NCI-H82 (cell line): ENCODE measurements around the gene NEURL1.

Experiments used
- DNase-seq: peaks from one replicate; lab custom pipeline; 2025; lab: John Stamatoyannopoulos, UW

Gene NEURL1

GRCh38 chr10:103547391-103547946 lies 54.0 kb downstream of the NEURL1 start:
- peak; percentile 79 for DNase-seq

- no peak for DNase-seq
Measured at GRCh38 chr10:103548006-103548405, 54.5 kb downstream of the NEURL1 start.

GRCh38 chr10:103548581-103549348 lies 55.3 kb downstream of the NEURL1 start:
- DNase-seq, result no peak

GRCh38 chr10:103549349-103549685 lies 55.8 kb downstream of the NEURL1 start:
- DNase-seq, result no peak

DNA sequence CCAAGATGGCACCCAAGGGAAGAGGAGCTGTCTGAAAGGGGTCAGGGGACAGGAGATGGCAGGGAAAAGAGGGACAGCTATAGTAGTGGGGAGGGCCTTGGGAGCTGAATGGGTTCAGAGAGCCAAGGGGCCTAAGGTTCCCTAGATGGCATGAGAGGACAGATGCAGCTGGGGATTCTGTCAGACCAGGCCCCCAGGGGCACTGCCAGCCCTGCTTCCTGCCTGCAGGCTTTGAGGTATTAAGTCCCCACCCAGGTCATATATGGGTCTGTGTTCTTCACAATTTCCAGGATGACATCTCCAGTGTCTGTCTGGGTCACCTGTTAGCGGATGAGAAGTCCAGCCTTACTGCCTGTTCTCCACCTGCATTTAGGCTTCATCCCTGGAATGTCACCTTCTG lies 56.7 kb downstream of the NEURL1 start:
- DNase-seq, result no peak

GRCh38 chr10:103551619-103552602 lies 58.4 kb downstream of the NEURL1 start:
- DNase-seq, result no peak

DNA sequence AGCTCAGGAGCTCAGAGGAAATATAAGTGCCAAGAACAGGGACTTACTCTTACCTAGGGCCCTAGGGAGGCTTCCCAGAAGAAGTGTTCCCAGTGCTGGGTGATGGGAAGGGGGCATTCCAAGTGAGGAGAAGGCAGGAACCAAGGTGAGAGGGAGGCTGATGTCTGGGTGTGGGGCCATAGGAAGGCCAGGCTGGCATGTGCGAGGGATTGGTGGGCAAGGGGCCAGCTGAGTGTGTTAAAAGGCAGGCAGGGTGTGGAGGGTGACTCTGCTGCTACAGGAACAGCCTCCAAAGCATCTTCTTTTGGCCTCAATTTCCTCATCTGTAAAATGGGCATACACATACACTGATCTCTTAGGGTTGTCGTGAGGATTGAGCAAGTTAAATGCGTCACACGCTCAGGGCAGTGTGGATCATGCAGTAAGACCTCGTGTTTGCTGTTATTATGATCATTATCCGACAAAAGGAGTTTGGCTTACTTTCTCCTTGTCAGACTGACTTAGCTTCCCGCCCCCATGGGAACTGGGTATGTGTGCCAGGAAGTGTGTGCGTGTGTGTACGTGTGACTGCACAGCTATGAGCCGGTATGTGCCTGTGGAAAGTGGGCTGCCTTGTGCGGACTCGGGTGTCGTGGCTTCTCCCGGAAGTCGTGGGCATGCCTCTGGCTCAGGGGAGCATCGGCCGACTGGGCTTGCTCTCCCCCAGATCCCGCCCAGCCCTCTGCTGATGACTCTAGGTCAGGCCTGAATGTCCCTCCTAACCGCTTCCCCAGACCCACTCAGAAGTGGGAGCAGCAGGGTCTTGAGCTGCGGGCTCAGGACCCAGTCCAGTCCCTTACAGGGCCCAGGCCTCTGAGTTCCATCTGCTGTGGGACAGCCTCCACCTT lies 59.6 kb downstream of the NEURL1 start:
- DNase-seq, result no peak

DNA sequence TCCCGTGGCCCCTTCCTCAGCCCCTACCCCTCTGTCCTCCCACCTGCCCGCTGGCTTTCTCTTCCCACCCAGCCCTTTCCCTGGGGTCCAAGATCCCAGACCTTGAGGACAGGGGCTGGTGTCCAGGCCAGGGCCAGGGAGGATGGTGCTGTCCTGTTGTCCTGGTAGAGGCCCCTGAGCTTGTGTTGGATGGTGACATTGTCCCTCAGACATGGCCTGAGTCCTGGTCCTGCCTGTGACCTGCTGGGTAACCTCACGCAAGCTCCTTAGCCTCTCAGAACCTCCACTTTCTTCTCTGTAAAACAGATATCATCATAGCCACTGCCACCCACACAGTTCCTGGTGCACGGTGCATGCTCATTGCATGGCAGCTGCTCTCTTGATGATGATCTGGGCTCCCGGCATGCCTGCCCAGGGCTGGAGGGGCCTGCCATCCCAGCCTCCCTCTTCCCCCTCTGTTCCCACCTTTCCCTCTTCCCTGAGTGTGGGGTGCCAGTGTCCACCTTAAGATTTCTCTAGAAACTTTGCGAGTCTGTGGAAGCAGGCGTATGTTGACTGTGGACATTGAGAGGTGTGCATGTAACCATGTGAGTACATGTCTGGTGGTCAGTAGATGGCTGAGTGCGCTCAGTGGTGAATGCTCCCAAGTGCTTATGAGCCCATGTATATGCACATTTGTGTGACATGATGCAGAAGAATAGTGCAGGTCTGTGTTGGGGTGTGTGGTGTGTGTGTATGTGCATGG lies 60.4 kb downstream of the NEURL1 start:
- DNase-seq, result no peak

- DNase-seq, result peak; percentile 88
Measured at GRCh38 chr10:103554488-103555324, 61.2 kb downstream of the NEURL1 start.

DNA sequence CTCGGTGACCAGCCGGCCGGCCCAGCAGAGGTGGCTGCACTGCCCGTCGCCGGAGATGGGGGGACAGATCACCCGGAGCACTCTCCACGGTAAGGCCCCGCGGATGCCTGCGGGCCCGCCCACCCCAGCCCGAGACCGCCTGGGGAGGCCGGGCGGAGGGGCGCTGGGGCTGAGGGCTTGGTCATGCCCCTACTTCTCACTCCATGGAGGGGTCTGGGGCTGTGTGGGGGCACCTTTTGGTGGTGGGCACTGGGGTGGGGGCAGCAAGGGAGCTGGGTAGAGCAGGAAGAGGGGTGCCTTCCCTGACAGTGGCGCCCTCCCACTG lies 61.8 kb downstream of the NEURL1 start:
- DNase-seq, result no peak

DNA sequence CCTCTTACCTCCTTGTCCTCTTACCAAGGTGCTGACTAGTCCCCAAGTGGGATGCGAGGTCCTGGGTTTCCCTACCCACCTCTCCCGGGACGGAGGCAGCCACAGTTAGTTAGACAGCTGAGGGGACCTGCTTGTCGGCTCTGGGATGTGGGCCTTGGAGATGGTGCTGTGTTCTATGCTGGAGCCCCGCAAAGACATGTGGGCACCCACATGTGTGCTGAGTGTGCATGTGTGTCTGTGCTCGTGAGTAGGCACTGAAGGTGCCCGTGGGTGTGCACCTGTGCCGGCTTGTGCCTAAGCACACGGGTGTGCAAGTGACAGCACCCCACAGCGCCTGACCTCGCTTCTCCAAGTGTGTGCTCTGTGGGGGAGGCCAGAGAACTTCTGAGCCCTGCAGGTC lies 62.2 kb downstream of the NEURL1 start:
- DNase-seq, result no peak

GRCh38 chr10:103556383-103557007 lies 63.0 kb downstream of the NEURL1 start:
- DNase-seq, result peak; percentile 23

DNA sequence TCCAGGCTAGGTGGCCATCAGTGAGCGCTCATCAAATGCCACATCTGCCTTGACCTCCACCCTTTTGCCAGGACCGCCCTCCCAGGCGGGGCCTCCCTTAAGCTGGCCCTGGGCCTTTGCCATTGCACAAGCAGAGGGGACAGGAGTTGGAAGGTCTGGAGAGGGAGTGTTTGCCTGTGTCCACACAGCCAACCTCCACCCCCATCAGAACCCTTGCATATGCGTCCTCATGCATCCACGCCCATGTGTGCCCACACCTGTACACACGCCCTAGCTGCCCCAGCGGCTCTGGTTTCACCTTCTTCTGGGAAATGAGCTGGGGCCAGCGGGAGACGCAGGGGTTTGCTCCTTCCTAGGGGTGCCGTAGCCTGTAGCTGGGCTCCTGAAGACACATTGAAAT lies 64.0 kb downstream of the NEURL1 start:
- DNase-seq, result no peak

DNA sequence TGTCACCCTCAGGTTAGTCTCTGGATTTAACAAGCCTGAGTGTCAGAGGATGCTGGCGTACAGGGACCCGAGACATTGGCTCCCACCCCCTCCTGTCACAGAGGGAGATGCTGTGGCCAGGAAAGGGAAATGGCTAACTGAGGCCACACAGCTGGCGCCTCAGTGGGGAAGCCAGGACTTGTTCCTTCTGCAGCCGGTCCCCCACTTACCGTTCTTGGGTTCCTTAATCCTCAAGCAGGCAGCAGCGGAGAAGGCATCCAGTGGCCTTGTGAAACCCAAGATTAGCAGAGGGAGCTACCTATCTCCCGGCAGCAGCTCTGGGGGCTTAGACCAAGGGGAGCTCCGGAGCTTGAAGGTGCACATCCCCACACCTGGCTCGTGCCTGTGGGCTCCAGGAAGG lies 65.4 kb downstream of the NEURL1 start:
- no peak for DNase-seq

DNA sequence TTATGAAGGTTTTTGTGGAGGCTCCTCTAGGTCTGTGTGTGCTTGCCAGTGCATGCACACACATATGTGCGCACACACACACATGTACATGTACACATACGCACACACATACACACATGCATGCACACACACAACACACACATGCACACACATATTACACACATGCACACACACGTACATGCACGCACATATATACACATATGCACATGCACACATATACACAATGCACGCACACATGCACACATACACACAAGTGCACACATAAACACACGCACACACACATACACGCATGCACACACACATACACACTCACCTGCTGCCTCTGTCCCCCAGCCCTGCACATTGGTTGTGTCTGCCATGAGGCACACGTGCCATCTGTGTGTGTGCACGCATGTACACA lies 66.3 kb downstream of the NEURL1 start:
- no peak for DNase-seq

DNA sequence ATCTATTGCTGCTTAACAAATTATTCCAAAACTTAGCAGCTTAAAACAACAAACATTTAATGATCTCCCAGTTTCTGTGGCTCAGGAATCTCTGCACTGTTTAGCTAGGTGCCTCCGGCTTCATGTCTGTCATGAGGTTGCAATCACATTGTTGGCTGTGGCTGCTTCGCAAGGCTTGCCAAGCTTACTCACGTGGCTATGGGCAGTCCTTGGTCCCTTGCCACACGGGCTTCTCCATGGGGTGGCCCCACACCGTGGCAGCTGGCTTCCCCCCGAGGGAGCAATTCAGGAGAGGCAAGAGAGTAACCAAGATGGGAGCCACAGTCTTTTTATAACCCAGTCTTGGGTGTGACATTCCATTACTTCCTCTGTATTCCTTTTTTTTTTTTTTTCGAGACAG lies 67.4 kb downstream of the NEURL1 start:
- DNase-seq, result no peak

GRCh38 chr10:103562383-103562782 lies 68.9 kb downstream of the NEURL1 start:
- DNase-seq, result no peak

- DNase-seq, result no peak
Measured at GRCh38 chr10:103563231-103564115, 70.0 kb downstream of the NEURL1 start.

GRCh38 chr10:103564116-103564501 lies 70.6 kb downstream of the NEURL1 start:
- DNase-seq, result no peak
